GM21717 (cell line): ENCODE results near the gene SCN2A.
"Not testable (repeated sequence)": the region's sequence is repeated elsewhere in the genome, so short reads cannot be mapped to it uniquely, and the experiment has no call there.

Source experiments
- ATAC-seq: cut with Tn5 transposase; IDR thresholded peaks from one replicate; pipeline ENCODE4 v1.9.1; 2021; ENCODE audit warnings: mild to moderate bottlenecking, moderate library complexity; ENCODE audit not compliant: unreplicated experiment

SCN2A gene

GRCh38 chr2:165251366-165251765, 12.2 kb downstream of the SCN2A start:
- ATAC-seq = no peak

- ATAC-seq = no peak
Measured at GRCh38 chr2:165253178-165253577, 14.0 kb downstream of the SCN2A start.

- no peak for ATAC-seq
Measured at GRCh38 chr2:165256618-165257017, 17.4 kb downstream of the SCN2A start.

GRCh38 chr2:165260347-165260746, 21.1 kb downstream of the SCN2A start:
- ATAC-seq = not testable (repeated sequence)

- ATAC-seq = peak; percentile 81
Measured at GRCh38 chr2:165268754-165269153, 29.5 kb downstream of the SCN2A start.

GRCh38 chr2:165273176-165273575, 34.0 kb downstream of the SCN2A start:
- no peak for ATAC-seq

GRCh38 chr2:165274698-165275097, 35.5 kb downstream of the SCN2A start:
- ATAC-seq = no peak

GRCh38 chr2:165275932-165276331, 36.7 kb downstream of the SCN2A start:
- no peak for ATAC-seq

- ATAC-seq = no peak
Measured at GRCh38 chr2:165277295-165277694, 38.1 kb downstream of the SCN2A start.

- no peak for ATAC-seq
Measured at GRCh38 chr2:165277860-165278656, 38.8 kb downstream of the SCN2A start.

- ATAC-seq = no peak
Measured at GRCh38 chr2:165280356-165280755, 41.1 kb downstream of the SCN2A start.

- no peak for ATAC-seq
Measured at GRCh38 chr2:165281387-165281786, 42.2 kb downstream of the SCN2A start.

GRCh38 chr2:165283342-165283741, 44.1 kb downstream of the SCN2A start:
- no peak for ATAC-seq

GRCh38 chr2:165287094-165287778, 48.0 kb downstream of the SCN2A start:
- ATAC-seq = no peak

GRCh38 chr2:165289069-165289468, 49.9 kb downstream of the SCN2A start:
- ATAC-seq = no peak

GRCh38 chr2:165293440-165294420, 54.5 kb downstream of the SCN2A start:
- ATAC-seq = peak; percentile 100

- no peak for ATAC-seq
Measured at GRCh38 chr2:165294912-165295311, 55.7 kb downstream of the SCN2A start.

- ATAC-seq = no peak
Measured at GRCh38 chr2:165295643-165296042, 56.4 kb downstream of the SCN2A start.

GRCh38 chr2:165305391-165306096, 66.3 kb downstream of the SCN2A start:
- no peak for ATAC-seq

GRCh38 chr2:165307317-165307716, 68.1 kb downstream of the SCN2A start:
- no peak for ATAC-seq

GRCh38 chr2:165311949-165312348, 72.7 kb downstream of the SCN2A start:
- ATAC-seq = no peak
